DOHH2 (cell line): ENCODE data around the gene NDE1.

Experiments
- CTCF ChIP-seq: fragments of 200-600 bp; sonication (generic); IDR thresholded peaks from one replicate; pipeline ENCODE4 v1.5.1; 2014; ENCODE audit warnings: antibody characterized with exemption, mild to moderate bottlenecking, low read depth, low read length; ENCODE audit not compliant: poor library complexity, severe bottlenecking
- EZH2phosphoT487 ChIP-seq: fragments of 200-600 bp; sonication (generic); IDR thresholded peaks from 2 replicates; pipeline ENCODE4 v1.6.1; 2017; ENCODE audit warnings: borderline replicate concordance, mild to moderate bottlenecking, antibody characterized with exemption, low read length, moderate library complexity, mixed read lengths

GRCh38 chr16:15660203-15660601 lies 10.2 kb downstream of the NDE1 start:
- no peak for TF ChIP-seq CTCF
- TF ChIP-seq EZH2phosphoT487, result no peak
